Neuronal stem cell (in vitro differentiated cells): ENCODE data around the gene GPER1.

Source experiments
- DNase-seq: peaks from one replicate; pipeline ENCODE4 v3.0.0-alpha.2; 2013; ENCODE audit warnings: low spot score
- H2AFZ ChIP-seq: one replicate; pipeline ENCODE4 v1.6.1; 2013; ENCODE audit warnings: mild to moderate bottlenecking, low read length, inconsistent platforms
- H2AK5ac ChIP-seq: 2 replicates; pipeline ENCODE4 v1.6.1; 2013; ENCODE audit warnings: low read depth, mild to moderate bottlenecking, inconsistent platforms, low read length, moderate library complexity, mixed read lengths
- H2BK120ac ChIP-seq: 2 replicates; pipeline ENCODE4 v1.6.1; 2013; ENCODE audit warnings: low read depth, mild to moderate bottlenecking, inconsistent platforms, low read length, moderate library complexity, mixed read lengths
- H2BK12ac ChIP-seq: one replicate; pipeline ENCODE4 v1.6.1; 2013; ENCODE audit warnings: low read length, inconsistent platforms
- H2BK15ac ChIP-seq: 2 replicates; pipeline ENCODE4 v1.6.1; 2013; ENCODE audit warnings: mild to moderate bottlenecking, low read length, inconsistent platforms, mixed read lengths
- H2BK5ac ChIP-seq: one replicate; pipeline ENCODE4 v1.6.1; 2013; ENCODE audit warnings: inconsistent platforms, mild to moderate bottlenecking, low read length, moderate library complexity
- H3K14ac ChIP-seq: one replicate; pipeline ENCODE4 v1.6.1; 2013; ENCODE audit warnings: low read length, inconsistent platforms
- H3K18ac ChIP-seq: 2 replicates; pipeline ENCODE4 v1.6.1; 2013; ENCODE audit warnings: low read length, inconsistent platforms
- H3K23ac ChIP-seq: 2 replicates; pipeline ENCODE4 v1.6.1; 2013; ENCODE audit warnings: low read depth, mild to moderate bottlenecking, mixed read lengths, low read length, inconsistent platforms; ENCODE audit not compliant: poor library complexity
- H3K27ac ChIP-seq: replicated peaks from 3 replicates; pipeline ENCODE4 v1.5.1; 2013; ENCODE audit warnings: low read length, inconsistent platforms
- H3K27me3 ChIP-seq, 3 experiments: 2 replicates each; pipeline ENCODE4 v1.6.1; 2013; ENCODE audit warnings: low read length in 3 of 3, mild to moderate bottlenecking in 2 of 3, inconsistent platforms in 1 of 3, low read depth in 1 of 3, mixed read lengths in 1 of 3, moderate library complexity in 1 of 3; ENCODE audit not compliant: control insufficient read depth in 3 of 3, insufficient read depth in 3 of 3
- H3K36me3 ChIP-seq, 2 donors: replicated peaks in 1 of 2; 2 replicates each; pipeline ENCODE4 v1.6.1; 2013; ENCODE audit warnings: low read length in 2 of 2; ENCODE audit not compliant: control insufficient read depth in 2 of 2, insufficient read depth in 2 of 2
- H3K4ac ChIP-seq: 2 replicates; pipeline ENCODE4 v1.6.1; 2013; ENCODE audit warnings: inconsistent platforms, mild to moderate bottlenecking, low read length, moderate library complexity
- H3K4me1 ChIP-seq, 2 donors: 1 replicate in 1 of 2; 2 replicates in 1 of 2; pipeline ENCODE4 v1.6.1; 2013; ENCODE audit warnings: low read length in 2 of 2, low read depth in 1 of 2; ENCODE audit not compliant: control insufficient read depth in 2 of 2, insufficient read depth in 1 of 2
- H3K4me2 ChIP-seq: one replicate; pipeline ENCODE4 v1.6.1; 2013; ENCODE audit warnings: mild to moderate bottlenecking, low read length, inconsistent platforms; ENCODE audit not compliant: insufficient read depth, poor library complexity, severe bottlenecking
- H3K4me3 ChIP-seq, 2 donors: 2 replicates each; pipeline ENCODE4 v1.5.1; 2013; ENCODE audit warnings: low read length in 2 of 2, mild to moderate bottlenecking in 2 of 2, inconsistent platforms in 1 of 2, moderate library complexity in 1 of 2
- H3K79me1 ChIP-seq: one replicate; pipeline ENCODE4 v1.6.1; 2013; ENCODE audit warnings: low read depth, mild to moderate bottlenecking, inconsistent platforms, low read length, moderate library complexity
- H3K9ac ChIP-seq: one replicate; pipeline ENCODE4 v1.6.1; 2013; ENCODE audit warnings: mild to moderate bottlenecking, low read depth, low read length, inconsistent platforms; ENCODE audit not compliant: poor library complexity
- H3K9me3 ChIP-seq, 2 donors: replicated peaks in 1 of 2; 2 replicates each; pipeline versions ENCODE3 to v1.6.1; 2013; ENCODE audit warnings: low read length in 2 of 2, mild to moderate bottlenecking in 2 of 2, inconsistent platforms in 1 of 2, low read depth in 1 of 2, mixed read lengths in 1 of 2, moderate library complexity in 1 of 2; ENCODE audit not compliant: control insufficient read depth in 2 of 2, insufficient read depth in 1 of 2
- H4K8ac ChIP-seq: one replicate; pipeline ENCODE4 v1.6.1; 2013; ENCODE audit warnings: low read depth, mild to moderate bottlenecking, inconsistent platforms, low read length, moderate library complexity
- H4K91ac ChIP-seq: one replicate; pipeline ENCODE4 v1.6.1; 2013; ENCODE audit warnings: low read length, low read depth, mild to moderate bottlenecking, inconsistent platforms; ENCODE audit not compliant: poor library complexity
- WGBS, 2 donors: extraction: QIAGEN DNeasy Blood & Tissue Kit; methylation state at CpG; one replicate each; pipeline ENCODE4 v1.1.7; 2013; ENCODE audit warnings: missing lambda C conversion rate in 2 of 2, mixed read lengths in 1 of 2; ENCODE audit not compliant: insufficient read length in 2 of 2, insufficient replicate concordance in 1 of 2; ENCODE audit errors: extremely low coverage in 2 of 2; 5-methylcytosine and 5-hydroxymethylcytosine counted together

The GPER1 gene

GRCh38 chr7:1119201-1119600, 31.3 kb downstream of the GPER1 start:
- Histone ChIP-seq H3K23ac (no peak overlapping the region), H3K9me3 (no peaks in the 10 kb centered on the region), H3K18ac (no peak overlapping the region), H2BK5ac (no peak overlapping the region), H3K36me3 (peaks cover 3 to 13% of the 10 kb centered on the region in 2 donors), H3K9ac (no peak overlapping the region), H4K8ac (no peak overlapping the region), H4K91ac (no peak overlapping the region), H2BK120ac (no peak overlapping the region), H3K27ac (no peak overlapping the region), H2AFZ (no peak overlapping the region), H3K4me3 (no peak overlapping the region), H2BK12ac (no peak overlapping the region), H3K79me1 (peaks cover 27% of the 10 kb centered on the region), H3K4ac (no peak overlapping the region), H3K14ac (no peak overlapping the region), H3K4me2 (no peak overlapping the region), H2BK15ac (no peak overlapping the region), H3K27me3 (no peaks in the 10 kb centered on the region), H2AK5ac (no peak overlapping the region), H3K4me1 (peaks cover 8 to 11% of the 10 kb centered on the region in 2 donors)
- DNase-seq = no peak
- no CpG with 5 or more reads among the region's 5 CpGs for WGBS, 2 donors

DNA sequence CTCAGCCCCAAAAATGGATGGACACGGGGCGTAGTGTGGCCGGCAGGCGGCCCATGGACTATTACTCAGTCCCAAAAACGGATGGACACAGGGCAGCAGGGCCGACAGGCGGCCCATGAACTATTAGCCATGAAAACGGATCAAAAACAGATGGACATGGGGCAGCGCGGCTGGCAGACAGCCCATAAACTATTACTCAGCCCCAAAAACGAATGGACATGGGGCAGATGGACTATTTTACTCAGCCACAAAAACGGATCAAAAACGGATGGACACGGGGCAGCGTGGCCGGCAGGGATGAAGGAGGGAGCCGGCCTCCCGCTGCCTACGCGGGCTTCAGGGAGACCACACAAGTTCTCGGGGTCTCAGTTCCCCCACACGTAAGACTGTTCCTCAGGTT, 32.9 kb downstream of the GPER1 start:
- Histone ChIP-seq H3K23ac (no peak overlapping the region), H3K4me3 (no peak overlapping the region), H3K79me1 (peaks cover 34% of the 10 kb centered on the region), H4K91ac (no peak overlapping the region), H2BK120ac (no peak overlapping the region), H3K27ac (no peak overlapping the region), H3K18ac (no peak overlapping the region), H3K4me2 (no peak overlapping the region), H2AFZ (no peak overlapping the region), H2BK12ac (no peak overlapping the region), H3K36me3 (peaks cover 16 to 20% of the 10 kb centered on the region in 2 donors), H2BK5ac (no peak overlapping the region), H4K8ac (no peak overlapping the region), H3K27me3 (no peaks in the 10 kb centered on the region), H2AK5ac (no peak overlapping the region), H3K4me1 (peaks cover 9 to 11% of the 10 kb centered on the region in 2 donors), H3K4ac (no peak overlapping the region), H3K9me3 (no peaks in the 10 kb centered on the region), H3K9ac (no peak overlapping the region), H2BK15ac (no peak overlapping the region), H3K14ac (no peak overlapping the region)
- WGBS, 2 donors = no CpG with 5 or more reads among the region's 22 CpGs
- DNase-seq = no peak

DNA sequence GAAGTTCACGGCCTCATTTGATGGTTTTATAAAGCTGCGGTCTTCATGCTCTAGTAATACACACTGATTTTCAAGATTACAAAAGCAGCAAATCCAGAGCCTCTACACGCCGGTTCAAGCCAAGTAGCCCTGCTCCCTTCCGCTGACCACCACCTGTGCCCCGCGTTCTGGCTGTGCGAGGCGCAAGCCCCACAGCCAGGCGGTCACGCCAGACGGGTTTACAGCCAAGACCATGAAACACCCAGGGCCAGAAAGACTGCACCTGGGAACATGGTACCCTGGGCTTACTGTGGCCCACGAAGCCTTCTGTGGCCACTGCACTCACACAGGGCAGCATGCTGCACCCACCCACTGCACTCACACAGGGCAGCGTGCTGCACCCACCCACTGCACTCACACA, 33.6 kb downstream of the GPER1 start:
- H3K4ac ChIP-seq = no peak overlapping the region
- no peak overlapping the region for H3K14ac ChIP-seq
- no peak overlapping the region for H3K4me2 ChIP-seq
- H2AK5ac ChIP-seq = no peak overlapping the region
- no peak overlapping the region for H3K4me3 ChIP-seq
- no peak overlapping the region for H2BK120ac ChIP-seq
- H3K27me3 ChIP-seq = no peaks in the 10 kb centered on the region
- H2AFZ ChIP-seq = no peak overlapping the region
- no peak overlapping the region for H3K18ac ChIP-seq
- H3K9ac ChIP-seq = no peak overlapping the region
- no peak overlapping the region for H4K91ac ChIP-seq
- peaks cover 9 to 11% of the 10 kb centered on the region in 2 donors for H3K4me1 ChIP-seq
- H3K36me3 ChIP-seq = peaks cover 18% of the 10 kb centered on the region in 2 donors
- no peaks in the 10 kb centered on the region for H3K9me3 ChIP-seq
- H3K27ac ChIP-seq = no peak overlapping the region
- no peak for DNase-seq
- H3K79me1 ChIP-seq = peaks cover 31% of the 10 kb centered on the region
- WGBS, 2 donors = no CpG with 5 or more reads among the region's 14 CpGs
- no peak overlapping the region for H3K23ac ChIP-seq
- H4K8ac ChIP-seq = no peak overlapping the region
- H2BK5ac ChIP-seq = no peak overlapping the region
- no peak overlapping the region for H2BK12ac ChIP-seq
- H2BK15ac ChIP-seq = no peak overlapping the region

DNA sequence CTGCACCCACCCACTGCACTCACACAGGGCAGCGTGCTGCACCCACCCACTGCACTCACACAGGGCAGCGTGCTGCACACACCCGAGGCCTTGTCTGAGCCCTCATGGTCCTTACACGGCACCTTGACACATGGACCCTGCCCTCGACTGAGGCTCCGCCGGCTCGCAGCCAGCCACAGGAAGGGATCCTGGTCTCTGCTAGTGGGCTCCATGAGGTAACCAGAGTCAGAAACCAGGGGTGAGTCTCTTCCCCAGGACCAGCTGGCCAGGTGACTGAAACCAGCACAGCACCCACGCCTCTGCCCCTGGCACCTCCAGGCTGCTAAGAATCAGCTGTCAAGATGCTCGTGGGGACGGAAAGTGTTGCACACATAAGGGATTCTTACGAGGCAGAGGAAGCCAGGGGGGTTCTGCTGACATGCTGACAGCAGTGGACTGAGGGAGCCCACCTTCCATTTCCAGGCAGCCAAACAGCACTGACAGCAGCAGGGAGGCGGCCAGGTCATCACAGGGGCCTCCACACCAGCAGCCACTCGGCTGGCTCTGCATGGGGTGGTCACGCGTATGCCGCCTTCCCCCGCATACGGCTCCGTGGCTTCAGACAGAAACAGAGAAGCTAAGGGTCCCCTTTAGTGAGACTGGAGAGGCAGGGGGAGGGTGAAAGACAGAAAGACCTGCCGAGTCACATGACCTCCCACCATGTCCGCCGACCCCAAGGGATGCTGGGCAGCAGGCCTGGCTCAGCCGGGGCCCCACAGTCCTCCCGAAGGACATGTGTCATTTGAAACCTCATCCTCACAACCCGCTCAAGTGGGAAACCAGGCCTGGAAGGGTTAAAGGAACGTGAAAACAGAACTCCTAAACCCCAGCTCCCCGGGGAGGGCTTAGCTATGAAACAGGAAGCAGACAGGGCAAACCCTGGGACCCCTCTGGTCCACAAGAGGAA, 34.2 kb downstream of the GPER1 start:
- Histone ChIP-seq H4K91ac (no peak overlapping the region), H3K4me1 (peaks cover 9 to 11% of the 10 kb centered on the region in 2 donors), H3K4me2 (no peak overlapping the region), H2AFZ (no peak overlapping the region), H3K14ac (no peak overlapping the region), H3K9me3 (no peaks in the 10 kb centered on the region), H3K18ac (peak overlapping the region; percentile 38), H4K8ac (peak overlapping the region; percentile 72), H3K4me3 (no peak overlapping the region), H2BK5ac (peak overlapping the region; percentile 75), H3K27me3 (no peaks in the 10 kb centered on the region), H3K4ac (no peak overlapping the region), H3K36me3 (peaks cover 24 to 25% of the 10 kb centered on the region in 2 donors), H2BK120ac (no peak overlapping the region), H3K23ac (peak overlapping the region; percentile 65), H2AK5ac (peak overlapping the region; percentile 90), H3K9ac (peak overlapping the region; percentile 21), H2BK15ac (no peak overlapping the region), H3K79me1 (peaks cover 31% of the 10 kb centered on the region), H3K27ac (no peak overlapping the region), H2BK12ac (peak overlapping the region; percentile 58)
- no peak for DNase-seq
- WGBS, 2 donors = no CpG with 5 or more reads among the region's 28 CpGs
